Activated CD4-positive, alpha-beta T cell treated with anti-CD3 and anti-CD28 coated beads for 4 hours (primary cell): Measurements from ENCODE around the gene SLC6A20.

Source experiments
- DNase-seq, 2 donors: peaks; one replicate each; pipeline ENCODE4 v3.0.0-alpha.2; 2020

Gene SLC6A20

DNA sequence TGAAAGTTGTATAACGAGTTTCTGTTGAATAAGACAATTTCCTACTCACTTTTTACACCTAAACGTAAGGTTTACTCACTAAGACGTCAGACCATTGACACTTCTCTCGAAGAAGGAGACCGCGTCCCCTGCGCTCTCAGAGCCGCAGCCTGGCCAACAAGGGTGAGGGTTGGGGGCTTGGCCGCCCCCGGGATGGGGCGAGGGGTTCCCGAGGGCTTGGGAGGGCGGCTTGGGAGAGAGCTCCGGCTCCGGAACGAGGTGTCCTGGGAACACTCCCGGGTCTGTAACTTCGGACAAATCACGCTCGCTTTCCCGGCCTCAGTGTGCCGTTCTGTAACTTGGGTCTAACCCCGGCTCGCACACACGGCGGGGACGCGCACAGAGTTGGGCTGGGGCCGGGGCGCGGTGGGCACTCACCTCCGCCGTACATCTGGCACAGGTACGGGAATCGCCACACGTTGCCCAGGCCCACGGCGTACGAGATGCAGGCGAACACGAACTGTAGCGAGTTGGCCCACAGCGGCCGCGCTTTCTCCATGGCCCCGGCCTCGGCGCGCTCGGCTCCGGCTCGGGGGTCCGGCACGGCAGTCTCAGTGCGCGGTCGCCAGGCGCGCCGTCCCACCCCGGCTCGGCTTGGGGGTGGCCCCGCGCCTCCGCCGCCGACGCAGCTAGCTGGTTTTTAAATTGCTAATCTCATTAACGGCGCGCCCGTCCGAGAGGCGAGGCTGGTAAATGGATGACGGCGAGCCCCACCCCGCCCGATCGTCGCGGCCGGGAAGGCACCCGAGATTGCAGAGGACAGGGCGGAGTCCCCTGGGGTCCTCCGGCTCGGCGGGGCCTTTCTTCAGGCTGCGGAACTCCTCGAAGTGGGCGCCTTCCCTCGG lies at the start of gene SLC6A20:
SLC6A20 (minus strand) TSS at position 655 of the 884 bp plus-strand sequence; CDS start at position 538, 117 bp downstream.
- peak in 1 of 2 donors; percentile 4 for DNase-seq

GRCh38 chr3:45844616-45845015 lies 48.3 kb upstream of the SLC6A20 start:
- no peak for DNase-seq

DNA sequence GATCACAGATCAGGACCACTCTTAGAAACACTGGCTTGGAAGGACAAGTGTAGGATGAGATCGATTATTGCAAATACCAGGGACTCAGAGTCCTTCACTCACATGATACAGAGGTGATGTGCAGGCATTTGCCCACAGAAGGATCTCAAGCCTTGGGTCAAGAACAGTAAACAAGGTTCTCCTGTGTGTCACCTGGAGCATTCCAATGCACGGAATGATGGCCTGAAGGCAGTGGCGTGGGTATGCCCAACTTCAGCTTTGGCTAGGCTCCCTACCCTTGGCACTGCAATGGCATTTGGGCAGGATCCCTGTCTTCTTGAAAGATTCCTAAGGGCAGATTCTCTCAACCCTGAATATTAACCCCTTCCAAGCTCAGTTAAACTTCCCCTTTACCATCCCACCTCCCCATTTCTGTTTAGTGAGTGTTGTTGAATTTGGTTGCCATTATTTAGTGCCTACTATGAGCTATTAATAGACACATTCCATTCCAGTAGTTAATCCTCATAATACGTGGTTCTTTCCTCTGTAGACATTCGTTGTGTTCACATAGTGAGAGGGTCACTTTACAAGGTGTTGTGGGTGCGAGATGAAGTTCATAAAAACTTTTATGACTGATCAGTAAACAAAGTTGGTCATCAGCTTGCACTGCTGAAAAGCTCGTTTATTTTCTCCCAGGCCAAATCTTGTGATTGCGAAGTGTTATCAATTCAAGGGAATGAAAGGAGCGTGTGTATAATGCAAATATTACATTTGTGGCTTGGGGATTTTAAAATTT lies 46.7 kb upstream of the SLC6A20 start:
- DNase-seq: no peak

DNA sequence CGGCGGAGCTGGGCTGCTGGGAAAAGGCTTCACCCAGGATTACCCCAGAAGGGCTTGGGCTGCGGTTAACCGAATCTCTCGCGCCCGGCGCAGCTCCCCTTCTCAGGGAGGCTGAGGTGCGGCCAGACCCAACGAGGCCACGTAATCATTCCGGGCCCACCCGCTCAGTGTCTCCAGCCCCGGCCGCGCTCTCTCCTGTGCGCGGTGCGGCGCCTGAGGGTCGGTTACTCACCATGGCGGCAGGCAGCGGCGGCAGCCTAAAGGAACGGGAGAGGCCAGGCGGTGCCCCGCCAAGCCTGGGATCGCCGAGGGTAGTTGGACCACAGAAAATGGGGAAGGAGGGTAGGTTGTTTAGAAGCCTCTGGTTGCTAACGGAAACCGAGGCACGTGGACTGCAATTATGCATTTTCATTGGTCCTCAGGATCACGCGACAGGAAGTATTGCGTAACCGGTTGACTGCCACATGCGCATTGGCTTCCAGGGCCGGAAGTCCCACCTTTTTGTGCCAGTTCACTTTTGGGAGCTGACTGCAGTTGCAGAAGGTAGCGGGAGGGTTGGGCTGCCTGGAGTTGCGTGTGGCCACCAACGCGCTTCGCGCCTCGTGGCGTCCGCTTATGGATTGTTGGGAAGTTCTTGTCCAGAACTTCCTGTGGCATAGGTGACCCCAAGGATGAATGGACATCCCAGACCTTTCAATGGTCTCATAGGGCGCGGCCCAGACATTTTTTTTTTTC lies 45.6 kb upstream of the SLC6A20 start, which contains the start of gene LZTFL1:
LZTFL1 (minus strand) TSS at position 363 of the 735 bp plus-strand sequence; CDS start at position 235, 128 bp downstream.
- DNase-seq: peak; percentile 84 to 86

GRCh38 chr3:45841420-45841756 lies 45.1 kb upstream of the SLC6A20 start:
- DNase-seq: no peak

DNA sequence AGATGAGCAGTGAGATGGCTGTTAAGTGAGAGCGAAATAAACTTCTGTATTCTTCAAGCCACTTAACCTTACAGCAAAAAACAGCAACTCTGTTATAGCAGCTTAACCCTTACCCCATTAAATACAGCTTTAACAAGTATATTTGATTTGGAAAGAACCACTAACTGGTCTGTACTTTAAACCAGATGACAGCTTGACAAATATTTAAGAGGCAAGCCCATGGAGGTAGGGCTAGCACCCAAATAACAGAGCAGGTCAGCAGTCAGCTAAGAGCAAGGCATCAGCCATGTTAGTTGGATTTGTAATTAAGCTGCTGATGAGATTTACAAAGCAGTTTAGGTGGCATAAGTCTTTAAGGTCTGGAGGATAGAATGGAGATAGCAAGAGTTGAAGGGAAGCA lies 42.1 kb upstream of the SLC6A20 start:
- no peak for DNase-seq

GRCh38 chr3:45832699-45833098 lies 36.4 kb upstream of the SLC6A20 start:
- DNase-seq: no peak

- DNase-seq: no peak
Measured at GRCh38 chr3:45830121-45830520, 33.8 kb upstream of the SLC6A20 start.

DNA sequence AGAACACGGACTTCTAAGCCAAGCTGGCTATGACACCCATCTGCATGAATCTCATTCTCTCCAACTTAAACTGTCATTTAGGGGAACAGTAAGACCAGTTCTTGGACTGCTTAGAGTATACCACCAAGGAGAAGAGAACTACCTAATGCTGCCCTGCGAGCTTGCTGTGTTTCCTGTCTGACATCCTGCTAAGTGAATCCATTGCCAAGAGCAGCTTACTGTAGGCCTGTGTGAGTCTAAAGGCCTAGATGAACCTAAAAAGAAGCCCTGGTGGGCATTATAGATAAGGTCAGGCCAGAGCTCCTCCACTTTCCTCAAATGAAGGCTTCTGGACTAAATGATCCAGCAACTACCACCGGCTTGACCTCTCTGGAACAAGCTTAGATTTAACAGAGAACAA lies 30.6 kb upstream of the SLC6A20 start:
- DNase-seq: no peak

GRCh38 chr3:45826321-45826720 lies 30.0 kb upstream of the SLC6A20 start:
- no peak for DNase-seq

DNA sequence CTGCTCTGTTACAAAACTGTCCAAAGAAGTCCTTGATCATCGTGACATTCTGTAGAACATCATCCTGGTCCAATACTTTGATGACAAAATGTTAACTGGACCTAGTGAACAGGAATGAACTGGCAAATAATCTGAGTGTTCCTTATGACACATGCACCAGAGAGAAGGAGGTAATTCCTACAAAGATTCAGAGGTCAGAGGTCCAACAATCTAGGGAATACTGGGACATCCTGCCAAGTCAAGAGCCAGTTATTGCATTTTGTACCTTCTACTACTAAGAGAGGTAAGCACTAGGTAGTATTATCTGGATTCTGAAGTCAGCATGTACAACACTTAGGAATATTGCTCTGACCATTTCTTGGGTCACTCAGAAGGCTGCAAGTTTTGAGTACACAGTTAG lies 24.8 kb upstream of the SLC6A20 start:
- DNase-seq: no peak

- DNase-seq: no peak
Measured at GRCh38 chr3:45819543-45819942, 23.2 kb upstream of the SLC6A20 start.

DNA sequence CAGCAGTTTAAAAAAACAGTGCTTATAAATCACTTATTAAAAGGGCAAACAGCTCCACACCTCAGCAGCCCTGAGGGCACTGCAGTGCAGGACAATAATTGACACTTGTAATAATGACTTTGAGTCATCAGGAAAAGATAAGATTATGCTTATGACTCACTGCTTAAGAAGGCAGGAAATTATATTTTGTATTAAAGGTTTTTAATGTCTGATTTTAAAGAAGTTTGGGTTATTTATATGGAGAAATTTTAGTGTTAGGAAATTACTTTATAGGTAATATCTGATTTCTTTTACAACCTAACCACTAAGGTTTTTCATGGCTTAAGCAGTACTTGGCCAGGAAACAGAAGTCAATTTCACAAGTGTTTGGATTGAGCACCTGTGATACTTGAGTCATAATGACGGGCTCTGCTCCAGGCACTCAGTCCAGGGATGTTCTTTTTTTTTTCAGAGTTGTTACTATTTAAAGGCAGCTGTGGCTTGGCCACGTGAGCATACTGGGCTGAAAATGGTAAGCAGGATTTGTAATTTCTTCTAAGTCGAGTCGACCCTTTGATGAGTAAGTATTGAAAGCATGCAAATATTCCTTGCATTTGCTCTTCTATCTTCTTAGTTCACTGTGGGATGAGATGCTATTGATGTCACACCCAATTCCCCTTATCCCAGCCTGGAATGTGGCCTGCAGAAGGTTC lies 21.6 kb upstream of the SLC6A20 start:
- DNase-seq: no peak

DNA sequence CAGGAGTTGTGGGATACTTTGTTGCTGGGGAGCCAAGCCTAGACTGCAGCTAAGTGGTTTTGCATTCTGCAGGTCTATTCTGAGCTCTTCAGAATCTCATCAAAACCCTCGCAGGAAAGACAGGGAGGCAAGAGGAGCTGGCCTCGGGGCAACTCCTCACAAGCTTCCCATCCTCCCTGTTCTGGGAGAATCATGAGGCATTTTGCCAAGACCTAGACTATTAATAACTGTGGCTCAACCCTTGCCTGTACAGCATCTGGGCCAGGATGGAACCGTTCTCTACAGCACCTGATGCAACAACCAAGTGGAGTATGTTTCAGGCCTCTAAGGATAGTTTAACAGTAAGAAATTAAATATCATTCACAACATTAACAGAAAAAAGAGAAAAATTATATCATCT lies 20.2 kb upstream of the SLC6A20 start:
- no peak for DNase-seq

DNA sequence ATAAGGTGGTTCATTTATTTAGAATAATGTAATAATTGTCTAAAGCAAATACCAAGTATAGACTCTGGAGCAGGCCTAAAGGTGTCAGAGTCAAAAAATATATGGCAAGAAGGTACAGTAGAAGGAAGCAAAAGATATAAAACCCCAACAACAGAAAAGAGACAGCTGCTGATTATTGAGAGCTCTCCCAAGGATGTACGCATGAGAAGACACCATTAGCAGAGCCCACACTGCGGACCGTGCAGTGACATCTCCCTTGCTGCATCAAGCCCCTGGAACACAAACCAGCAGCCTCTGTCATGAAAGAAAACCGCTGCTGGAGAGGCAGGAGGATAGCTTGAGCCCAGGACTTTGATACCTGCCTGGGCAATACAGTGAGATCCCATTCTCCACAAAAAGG lies 18.0 kb upstream of the SLC6A20 start:
- DNase-seq: no peak

DNA sequence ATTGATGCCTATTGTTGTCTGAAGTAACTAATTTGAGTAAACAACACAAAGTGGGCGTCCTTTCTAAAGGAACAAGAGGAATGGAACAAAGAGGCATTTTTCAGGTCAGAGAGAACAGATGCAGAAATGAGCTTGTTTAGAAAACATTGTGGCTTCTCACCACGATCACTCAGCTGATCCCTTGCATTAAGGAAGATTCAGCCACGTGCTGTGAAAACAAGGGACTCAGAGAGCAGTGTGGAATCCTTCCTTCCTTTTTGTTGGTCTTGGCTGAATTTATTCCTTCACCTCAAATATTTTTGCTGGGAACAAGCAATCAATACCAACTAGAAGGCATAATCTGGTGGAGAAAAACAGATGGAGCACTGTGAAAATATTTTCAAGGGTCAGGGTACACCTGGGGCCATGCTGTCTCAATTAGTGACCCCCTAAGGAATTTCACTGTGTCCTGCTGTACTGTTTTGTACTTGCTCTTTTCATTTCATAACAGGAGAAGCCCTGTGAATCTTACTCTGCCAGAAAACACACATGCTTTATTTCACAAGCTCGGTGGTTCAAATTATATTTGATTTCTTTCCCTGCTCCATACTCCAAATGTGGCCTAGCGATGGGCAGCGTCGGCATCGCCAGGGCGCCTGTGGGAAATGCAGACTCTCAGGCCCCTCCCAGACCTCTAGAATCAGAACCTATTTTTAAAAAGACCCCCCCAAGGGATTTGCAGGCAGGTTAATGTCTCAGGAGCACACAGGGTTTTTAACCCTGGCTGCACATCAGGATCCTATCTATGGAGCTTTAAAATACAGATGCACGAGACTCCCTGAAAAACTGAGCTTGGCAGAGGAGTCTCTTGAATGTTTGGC lies 11.6 kb upstream of the SLC6A20 start:
- DNase-seq: no peak

GRCh38 chr3:45807133-45807532 lies 10.8 kb upstream of the SLC6A20 start:
- DNase-seq: no peak

- DNase-seq: no peak
Measured at GRCh38 chr3:45806072-45806471, 9.7 kb upstream of the SLC6A20 start.

- DNase-seq: no peak
Measured at GRCh38 chr3:45803252-45803935, 7.1 kb upstream of the SLC6A20 start.

DNA sequence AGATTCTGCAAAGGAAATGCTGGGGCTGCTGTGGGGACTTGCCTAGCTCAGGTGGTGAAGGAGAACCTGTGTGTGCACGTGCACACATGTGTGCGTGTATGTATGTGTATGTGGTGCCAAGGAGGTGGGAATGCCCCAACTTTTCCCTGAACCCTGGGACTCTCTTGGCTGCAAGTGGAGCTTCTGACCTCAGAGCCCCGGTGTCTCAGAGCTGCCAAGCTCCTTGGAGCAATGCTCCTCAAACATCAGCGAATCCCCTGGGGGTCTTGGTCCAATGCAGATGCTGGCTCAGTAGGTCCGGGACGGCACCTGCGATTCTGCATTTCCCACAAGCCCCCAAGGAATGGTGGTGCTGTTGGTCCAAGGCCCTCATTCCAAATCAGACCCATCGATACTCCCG lies 5.8 kb upstream of the SLC6A20 start:
- DNase-seq: no peak

- DNase-seq: no peak
Measured at GRCh38 chr3:45800611-45801010, 4.3 kb upstream of the SLC6A20 start.
